ENCODE measurements around the gene TUG1. TPM values are rescaled to one million over a fixed set of nuclear protein-coding genes. Genes with fewer than 3 reads are reported as not detected.
A peak's percentile ranks its signal among the peaks of the same experiment; 100 is the strongest.

TUG1 gene
- total RNA-seq, 1 donor from 2014 or later: 39.1 TPM

- H3K4me3 ChIP-seq (ENCODE audit: low read length in 3 of 3): no peak overlapping the region
- peaks cover 66 to 83% (median 72%) of the 10 kb centered on the region in 3 donors for H3K36me3 ChIP-seq (ENCODE audit: control insufficient read depth in 3 of 3, insufficient read depth in 3 of 3, low read length in 3 of 3)
- H3K9me3 ChIP-seq (ENCODE audit: control insufficient read depth in 3 of 3, low read length in 3 of 3): no peaks in the 10 kb centered on the region
- H3K27me3 ChIP-seq (ENCODE audit: control insufficient read depth in 3 of 3, insufficient read depth in 3 of 3, low read length in 3 of 3): no peaks in the 10 kb centered on the region
- no peak overlapping the region for H3K27ac ChIP-seq (ENCODE audit: low read depth, low read length)
- H3K9ac ChIP-seq (ENCODE audit: low read depth in 1 of 3, low read length in 3 of 3): no peak overlapping the region
- peaks cover 5 to 17% (median 13%) of the 10 kb centered on the region in 3 donors for H3K4me1 ChIP-seq (ENCODE audit: control insufficient read depth in 3 of 3, insufficient read depth in 3 of 3, low read length in 3 of 3)
Measured at GRCh38 chr22:30946354-30946753, 22.7 kb upstream of the TUG1 start.

- Histone ChIP-seq H3K9ac (ENCODE audit: low read depth in 1 of 3, low read length in 3 of 3) (no peak overlapping the region), H3K4me3 (ENCODE audit: low read length in 3 of 3) (no peak overlapping the region), H3K27ac (ENCODE audit: low read depth, low read length) (no peak overlapping the region), H3K27me3 (ENCODE audit: control insufficient read depth in 3 of 3, insufficient read depth in 3 of 3, low read length in 3 of 3) (no peaks in the 10 kb centered on the region), H3K9me3 (ENCODE audit: control insufficient read depth in 3 of 3, low read length in 3 of 3) (no peaks in the 10 kb centered on the region), H3K36me3 (ENCODE audit: control insufficient read depth in 3 of 3, insufficient read depth in 3 of 3, low read length in 3 of 3) (peaks cover 56 to 75% (median 62%) of the 10 kb centered on the region in 3 donors), H3K4me1 (ENCODE audit: control insufficient read depth in 3 of 3, insufficient read depth in 3 of 3, low read length in 3 of 3) (peaks cover 5 to 17% (median 13%) of the 10 kb centered on the region in 3 donors)
Measured at GRCh38 chr22:30947173-30947815, 21.8 kb upstream of the TUG1 start.

GRCh38 chr22:30947816-30948454 is 21.1 kb upstream of the TUG1 start:
- Histone ChIP-seq H3K36me3 (ENCODE audit: control insufficient read depth in 3 of 3, insufficient read depth in 3 of 3, low read length in 3 of 3) (peaks cover 53 to 70% (median 63%) of the 10 kb centered on the region in 3 donors), H3K27ac (ENCODE audit: low read depth, low read length) (no peak overlapping the region)

GRCh38 chr22:30948930-30949342 is 20.1 kb upstream of the TUG1 start:
- Histone ChIP-seq H3K9ac (ENCODE audit: low read depth in 1 of 3, low read length in 3 of 3) (no peak overlapping the region), H3K4me3 (ENCODE audit: low read length in 3 of 3) (no peak overlapping the region), H3K27ac (ENCODE audit: low read depth, low read length) (no peak overlapping the region), H3K36me3 (ENCODE audit: control insufficient read depth in 3 of 3, insufficient read depth in 3 of 3, low read length in 3 of 3) (peaks cover 48 to 62% (median 58%) of the 10 kb centered on the region in 3 donors), H3K27me3 (ENCODE audit: control insufficient read depth in 3 of 3, insufficient read depth in 3 of 3, low read length in 3 of 3) (no peaks in the 10 kb centered on the region), H3K4me1 (ENCODE audit: control insufficient read depth in 3 of 3, insufficient read depth in 3 of 3, low read length in 3 of 3) (peaks cover 5 to 17% (median 15%) of the 10 kb centered on the region in 3 donors), H3K9me3 (ENCODE audit: control insufficient read depth in 3 of 3, low read length in 3 of 3) (no peaks in the 10 kb centered on the region)

More at GRCh38 chr22:30947816-30948454, 21.1 kb upstream of the TUG1 start:
- Histone ChIP-seq H3K4me3 (ENCODE audit: low read length in 3 of 3) (no peak overlapping the region), H3K4me1 (ENCODE audit: control insufficient read depth in 3 of 3, insufficient read depth in 3 of 3, low read length in 3 of 3) (peaks cover 5 to 17% (median 13%) of the 10 kb centered on the region in 3 donors), H3K9me3 (ENCODE audit: control insufficient read depth in 3 of 3, low read length in 3 of 3) (no peaks in the 10 kb centered on the region), H3K27me3 (ENCODE audit: control insufficient read depth in 3 of 3, insufficient read depth in 3 of 3, low read length in 3 of 3) (no peaks in the 10 kb centered on the region), H3K9ac (ENCODE audit: low read depth in 1 of 3, low read length in 3 of 3) (no peak overlapping the region)

- Histone ChIP-seq H3K36me3 (ENCODE audit: control insufficient read depth in 3 of 3, insufficient read depth in 3 of 3, low read length in 3 of 3) (peaks cover 37 to 56% (median 54%) of the 10 kb centered on the region in 3 donors), H3K27me3 (ENCODE audit: control insufficient read depth in 3 of 3, insufficient read depth in 3 of 3, low read length in 3 of 3) (no peaks in the 10 kb centered on the region), H3K4me1 (ENCODE audit: control insufficient read depth in 3 of 3, insufficient read depth in 3 of 3, low read length in 3 of 3) (peaks cover 5 to 17% (median 15%) of the 10 kb centered on the region in 3 donors), H3K4me3 (ENCODE audit: low read length in 3 of 3) (no peak overlapping the region), H3K27ac (ENCODE audit: low read depth, low read length) (no peak overlapping the region), H3K9ac (ENCODE audit: low read depth in 1 of 3, low read length in 3 of 3) (no peak overlapping the region), H3K9me3 (ENCODE audit: control insufficient read depth in 3 of 3, low read length in 3 of 3) (no peaks in the 10 kb centered on the region)
Measured at GRCh38 chr22:30949934-30950660, 19.0 kb upstream of the TUG1 start.

GRCh38 chr22:30953206-30953605 is 15.9 kb upstream of the TUG1 start:
- peaks cover 13 to 38% (median 33%) of the 10 kb centered on the region in 3 donors for H3K36me3 ChIP-seq (ENCODE audit: control insufficient read depth in 3 of 3, insufficient read depth in 3 of 3, low read length in 3 of 3)

GRCh38 chr22:30955153-30955552 is 13.9 kb upstream of the TUG1 start:
- Histone ChIP-seq H3K27me3 (ENCODE audit: control insufficient read depth in 3 of 3, insufficient read depth in 3 of 3, low read length in 3 of 3) (no peaks in the 10 kb centered on the region), H3K4me1 (ENCODE audit: control insufficient read depth in 3 of 3, insufficient read depth in 3 of 3, low read length in 3 of 3) (peaks cover 0 to 2% (median 0%) of the 10 kb centered on the region in 3 donors), H3K27ac (ENCODE audit: low read depth, low read length) (no peak overlapping the region), H3K4me3 (ENCODE audit: low read length in 3 of 3) (no peak overlapping the region), H3K9me3 (ENCODE audit: control insufficient read depth in 3 of 3, low read length in 3 of 3) (no peaks in the 10 kb centered on the region), H3K9ac (ENCODE audit: low read depth in 1 of 3, low read length in 3 of 3) (no peak overlapping the region), H3K36me3 (ENCODE audit: control insufficient read depth in 3 of 3, insufficient read depth in 3 of 3, low read length in 3 of 3) (peaks cover 3 to 20% (median 13%) of the 10 kb centered on the region in 3 donors)

More at GRCh38 chr22:30953206-30953605, 15.9 kb upstream of the TUG1 start:
- H3K4me1 ChIP-seq (ENCODE audit: control insufficient read depth in 3 of 3, insufficient read depth in 3 of 3, low read length in 3 of 3): peaks cover 0 to 3% (median 3%) of the 10 kb centered on the region in 3 donors
- H3K27me3 ChIP-seq (ENCODE audit: control insufficient read depth in 3 of 3, insufficient read depth in 3 of 3, low read length in 3 of 3): no peaks in the 10 kb centered on the region
- H3K9me3 ChIP-seq (ENCODE audit: control insufficient read depth in 3 of 3, low read length in 3 of 3): no peaks in the 10 kb centered on the region
- H3K27ac ChIP-seq (ENCODE audit: low read depth, low read length): no peak overlapping the region
- H3K4me3 ChIP-seq (ENCODE audit: low read length in 3 of 3): no peak overlapping the region
- no peak overlapping the region for H3K9ac ChIP-seq (ENCODE audit: low read depth in 1 of 3, low read length in 3 of 3)

- no peak overlapping the region for H3K27ac ChIP-seq (ENCODE audit: low read depth, low read length)
- no peak overlapping the region for H3K4me3 ChIP-seq (ENCODE audit: low read length in 3 of 3)
- H3K9ac ChIP-seq (ENCODE audit: low read depth in 1 of 3, low read length in 3 of 3): no peak overlapping the region
- H3K36me3 ChIP-seq (ENCODE audit: control insufficient read depth in 3 of 3, insufficient read depth in 3 of 3, low read length in 3 of 3): no peaks in the 10 kb centered on the region
- peaks cover 3 to 48% (median 23%) of the 10 kb centered on the region in 3 donors for H3K4me1 ChIP-seq (ENCODE audit: control insufficient read depth in 3 of 3, insufficient read depth in 3 of 3, low read length in 3 of 3)
- no peaks in the 10 kb centered on the region for H3K27me3 ChIP-seq (ENCODE audit: control insufficient read depth in 3 of 3, insufficient read depth in 3 of 3, low read length in 3 of 3)
- no peaks in the 10 kb centered on the region for H3K9me3 ChIP-seq (ENCODE audit: control insufficient read depth in 3 of 3, low read length in 3 of 3)
Measured at GRCh38 chr22:30964858-30965257, 4.2 kb upstream of the TUG1 start.

GRCh38 chr22:30968015-30968923 is 796 bp upstream of the TUG1 start, which contains the start of gene MORC2:
TSS of gene MORC2 (minus strand) at chr22:30968774. CDS start at chr22:30967889, 885 bp downstream.
- Histone ChIP-seq H3K36me3 (ENCODE audit: control insufficient read depth in 3 of 3, insufficient read depth in 3 of 3, low read length in 3 of 3) (peaks cover 9 to 20% (median 17%) of the 10 kb centered on the region in 3 donors), H3K9me3 (ENCODE audit: control insufficient read depth in 3 of 3, low read length in 3 of 3) (peaks cover 0 to 3% (median 0%) of the 10 kb centered on the region in 3 donors), H3K27me3 (ENCODE audit: control insufficient read depth in 3 of 3, insufficient read depth in 3 of 3, low read length in 3 of 3) (no peaks in the 10 kb centered on the region), H3K27ac (ENCODE audit: low read depth, low read length) (peak within 1 kb of the TSS; percentile 95), H3K4me3 (ENCODE audit: low read length in 3 of 3) (peak within 1 kb of the TSS; percentile 76 to 95 (median 79)), H3K9ac (ENCODE audit: low read depth in 1 of 3, low read length in 3 of 3) (peak within 1 kb of the TSS; percentile 85 to 87 (median 86)), H3K4me1 (ENCODE audit: control insufficient read depth in 3 of 3, insufficient read depth in 3 of 3, low read length in 3 of 3) (peaks cover 9 to 70% (median 43%) of the 10 kb centered on the region in 3 donors)
